Loucy (cell line): ENCODE results near the gene APCDD1.

Experiments
- EZH2phosphoT487 ChIP-seq: fragments of 200-600 bp; IDR thresholded peaks from 2 replicates; pipeline ENCODE4 v1.6.1; 2018; ENCODE audit warnings: antibody characterized with exemption, mild to moderate bottlenecking, moderate library complexity, borderline replicate concordance
- TF ChIP-seq, protein P1 (sequence below): fragments of 200-600 bp; sonication (generic); conservative IDR thresholded peaks from 2 replicates; pipeline ENCODE4 v1.5.1; 2014; ENCODE audit warnings: mild to moderate bottlenecking, antibody characterized with exemption, low read length

DNA sequence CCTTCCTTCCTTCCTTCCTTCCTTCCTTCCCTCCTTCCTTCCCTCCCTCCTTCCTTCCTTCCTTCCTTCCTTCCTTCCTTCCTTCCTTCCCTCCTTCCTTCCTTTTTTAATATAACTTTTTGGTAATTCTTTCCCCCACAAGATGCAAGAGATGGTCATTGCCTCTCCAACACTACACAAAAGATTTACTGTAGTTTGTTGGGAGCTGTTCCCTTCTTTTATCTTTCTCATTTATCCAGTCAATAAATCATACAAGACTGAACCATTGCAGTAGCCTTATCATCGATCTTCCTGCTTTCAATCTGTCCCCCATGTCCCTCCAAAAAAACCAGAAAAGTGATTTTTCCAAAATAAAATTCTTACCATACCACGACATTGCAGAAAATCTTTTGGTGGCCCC is 8.2 kb downstream of the APCDD1 start:
- TF ChIP-seq, protein P1, sequence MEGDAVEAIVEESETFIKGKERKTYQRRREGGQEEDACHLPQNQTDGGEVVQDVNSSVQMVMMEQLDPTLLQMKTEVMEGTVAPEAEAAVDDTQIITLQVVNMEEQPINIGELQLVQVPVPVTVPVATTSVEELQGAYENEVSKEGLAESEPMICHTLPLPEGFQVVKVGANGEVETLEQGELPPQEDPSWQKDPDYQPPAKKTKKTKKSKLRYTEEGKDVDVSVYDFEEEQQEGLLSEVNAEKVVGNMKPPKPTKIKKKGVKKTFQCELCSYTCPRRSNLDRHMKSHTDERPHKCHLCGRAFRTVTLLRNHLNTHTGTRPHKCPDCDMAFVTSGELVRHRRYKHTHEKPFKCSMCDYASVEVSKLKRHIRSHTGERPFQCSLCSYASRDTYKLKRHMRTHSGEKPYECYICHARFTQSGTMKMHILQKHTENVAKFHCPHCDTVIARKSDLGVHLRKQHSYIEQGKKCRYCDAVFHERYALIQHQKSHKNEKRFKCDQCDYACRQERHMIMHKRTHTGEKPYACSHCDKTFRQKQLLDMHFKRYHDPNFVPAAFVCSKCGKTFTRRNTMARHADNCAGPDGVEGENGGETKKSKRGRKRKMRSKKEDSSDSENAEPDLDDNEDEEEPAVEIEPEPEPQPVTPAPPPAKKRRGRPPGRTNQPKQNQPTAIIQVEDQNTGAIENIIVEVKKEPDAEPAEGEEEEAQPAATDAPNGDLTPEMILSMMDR = no peak
- no peak for TF ChIP-seq EZH2phosphoT487
